Caco-2 (cell line): Measurements from ENCODE around the gene GRIA1. TPM values are rescaled to one million over a fixed set of nuclear protein-coding genes. Genes with fewer than 3 reads are reported as not detected.

Experiments used
- BruUV-seq: library from RNA; stranded (reverse); fragments of 400-500 nt; replicated peaks from 2 replicates; lab custom pipeline; 2021; lab: Mats Ljungman, UMichigan
- CTCF ChIA-PET: fragments of 300-600 bp; sonication (Branson Sonifier 250); formaldehyde crosslinking; loops from one replicate; lab custom pipeline; 2022; ENCODE audit warnings: antibody characterized with exemption; lab: Charles Lee
- POLR2A ChIA-PET: fragments of 300-600 bp; sonication (Branson Sonifier 250); formaldehyde crosslinking; loops from one replicate; lab custom pipeline; 2022; ENCODE audit warnings: antibody characterized with exemption; lab: Charles Lee
- DNase-seq, 2 experiments: peaks; one replicate each; pipeline versions ENCODE4 v3.0.0 to v3.0.0-alpha.2; 2020 to 2022
- H3K27me3 ChIP-seq: replicated peaks from 2 replicates; pipeline ENCODE4 v1.6.0; 2011; ENCODE audit warnings: low read length; ENCODE audit not compliant: control insufficient read depth, insufficient read depth
- H3K36me3 ChIP-seq: 2 replicates; pipeline ENCODE4 v1.5.1; 2011; ENCODE audit warnings: low read length; ENCODE audit not compliant: control insufficient read depth, insufficient read depth
- H3K4me1 ChIP-seq: fragments of 250-450 bp; sonication (Bioruptor Pico); 2 replicates; pipeline ENCODE4 v1.5.1; 2020; ENCODE audit warnings: mild to moderate bottlenecking
- H3K4me3 ChIP-seq: 2 replicates; pipeline ENCODE4 v1.5.1; 2011; ENCODE audit warnings: low read depth, mild to moderate bottlenecking, control low read depth, low read length
- H3K9me3 ChIP-seq: fragments of 250-450 bp; sonication (Bioruptor Pico); 2 replicates; pipeline ENCODE4 v1.5.1; 2020; ENCODE audit warnings: mild to moderate bottlenecking, moderate library complexity
- H3K27ac Mint-ChIP-seq: one replicate; pipeline ENCODE4 v1.8.0; 2022; ENCODE audit warnings: mixed read lengths; ENCODE audit not compliant: unreplicated experiment
- H3K27me3 Mint-ChIP-seq: one replicate; pipeline ENCODE4 v1.8.0; 2022; ENCODE audit warnings: mixed read lengths; ENCODE audit not compliant: insufficient read depth, unreplicated experiment
- H3K36me3 Mint-ChIP-seq: one replicate; pipeline ENCODE4 v1.8.0; 2022; ENCODE audit warnings: mild to moderate bottlenecking, mixed read lengths; ENCODE audit not compliant: insufficient read depth, unreplicated experiment
- H3K4me1 Mint-ChIP-seq: one replicate; pipeline ENCODE4 v1.8.0; 2022; ENCODE audit warnings: low read depth, mixed read lengths; ENCODE audit not compliant: unreplicated experiment
- H3K4me3 Mint-ChIP-seq: one replicate; pipeline ENCODE4 v1.8.0; 2022; ENCODE audit warnings: mild to moderate bottlenecking, moderate library complexity, mixed read lengths; ENCODE audit not compliant: unreplicated experiment
- H3K9me3 Mint-ChIP-seq: one replicate; pipeline ENCODE4 v1.8.0; 2022; ENCODE audit warnings: mixed read lengths; ENCODE audit not compliant: unreplicated experiment
- CTCF ChIP-seq, 2 experiments: fragments of 200-600 bp in 1 of 2; IDR thresholded peaks; 1 replicate in 1 of 2; 2 replicates in 1 of 2; pipeline versions ENCODE4 v1.5.1 to v1.8.0; 2011 to 2022; ENCODE audit warnings: antibody characterized with exemption in 1 of 2, control low read depth in 1 of 2, inconsistent platforms in 1 of 2, low read depth in 1 of 2, low read length in 1 of 2, mild to moderate bottlenecking in 1 of 2, moderate library complexity in 1 of 2; ENCODE audit not compliant: insufficient read depth in 1 of 2, severe bottlenecking in 1 of 2, unreplicated experiment in 1 of 2
- intact Hi-C: fragments of 100-400 bp; cut with micrococcal nuclease; formaldehyde crosslinking; loops from one replicate; pipeline ENCODE4 v1.10.0; 2022; ENCODE audit not compliant: unreplicated experiment
- total RNA-seq: library from RNA; stranded (reverse); gene quantifications from 2 replicates; pipeline ENCODE4 v1.2.3, GENCODE V29; 2022

GRIA1 gene
- total RNA-seq, 1 experiment from 2014 or later = not detected

GRCh38 chr5:153463806-153464205 lies 26.7 kb upstream of the GRIA1 start:
- intact Hi-C loops = no loop called here
- ChIA-PET POLR2A (no interaction called here), CTCF (no interaction called here)
- H3K36me3 Mint-ChIP-seq = no peaks in the 10 kb centered on the region
- Histone ChIP-seq H3K4me3 (no peak overlapping the region), H3K36me3 (no peaks in the 10 kb centered on the region), H3K9me3 (no peaks in the 10 kb centered on the region), H3K4me1 (no peaks in the 10 kb centered on the region), H3K27me3 (no peaks in the 10 kb centered on the region)
- no peak overlapping the region for H3K27ac Mint-ChIP-seq
- no peak overlapping the region for H3K4me3 Mint-ChIP-seq
- no peak for TF ChIP-seq CTCF (IDR thresholded peaks at IDR 0.05; ENCODE audit: insufficient read depth in 1 of 2, low read depth in 1 of 2, low read length in 1 of 2, severe bottlenecking in 1 of 2, unreplicated experiment in 1 of 2)
- H3K27me3 Mint-ChIP-seq = peaks cover 10% of the 10 kb centered on the region
- H3K9me3 Mint-ChIP-seq = no peaks in the 10 kb centered on the region
- no peaks in the 10 kb centered on the region for H3K4me1 Mint-ChIP-seq
- DNase-seq = no peak
- BruUV-seq = no TSS peak

GRCh38 chr5:153467546-153467945 lies 22.9 kb upstream of the GRIA1 start:
- TF ChIP-seq CTCF (IDR thresholded peaks at IDR 0.05; ENCODE audit: insufficient read depth in 1 of 2, low read depth in 1 of 2, low read length in 1 of 2, severe bottlenecking in 1 of 2, unreplicated experiment in 1 of 2) = no peak
- Histone ChIP-seq H3K9me3 (no peaks in the 10 kb centered on the region), H3K4me3 (no peak overlapping the region), H3K27me3 (no peaks in the 10 kb centered on the region), H3K36me3 (no peaks in the 10 kb centered on the region), H3K4me1 (no peaks in the 10 kb centered on the region)
- CTCF ChIA-PET = no interaction called here
- intact Hi-C loops = no loop called here
- BruUV-seq = no TSS peak
- Mint-ChIP-seq H3K4me3 (no peak overlapping the region), H3K27me3 (peaks cover 9% of the 10 kb centered on the region), H3K36me3 (no peaks in the 10 kb centered on the region), H3K27ac (no peak overlapping the region), H3K9me3 (peaks cover under 1% of the 10 kb centered on the region), H3K4me1 (no peaks in the 10 kb centered on the region)
- DNase-seq = no peak
- POLR2A ChIA-PET = no interaction called here

- Mint-ChIP-seq H3K9me3 (peaks cover 8% of the 10 kb centered on the region), H3K4me1 (no peaks in the 10 kb centered on the region), H3K4me3 (no peak overlapping the region), H3K36me3 (no peaks in the 10 kb centered on the region), H3K27me3 (peaks cover 15% of the 10 kb centered on the region), H3K27ac (no peak overlapping the region)
- no TSS peak for BruUV-seq
- no peaks in the 10 kb centered on the region for H3K9me3 ChIP-seq
- H3K27me3 ChIP-seq = no peaks in the 10 kb centered on the region
- H3K4me1 ChIP-seq = no peaks in the 10 kb centered on the region
- no peaks in the 10 kb centered on the region for H3K36me3 ChIP-seq
- no peak overlapping the region for H3K4me3 ChIP-seq
- POLR2A ChIA-PET = no interaction called here
- intact Hi-C loops = no loop called here
- CTCF ChIA-PET = no interaction called here
- no peak for DNase-seq
- TF ChIP-seq CTCF (IDR thresholded peaks at IDR 0.05; ENCODE audit: insufficient read depth in 1 of 2, low read depth in 1 of 2, low read length in 1 of 2, severe bottlenecking in 1 of 2, unreplicated experiment in 1 of 2) = no peak
These were observed 21.0 kb upstream of the GRIA1 start for GRCh38 chr5:153469423-153469822.
